HG02970 (cell line): ENCODE results near the gene RUVBL1.

Experiments
- ATAC-seq: cut with Tn5 transposase; IDR thresholded peaks from one replicate; pipeline ENCODE4 v1.9.1; 2021; ENCODE audit warnings: mild to moderate bottlenecking, moderate library complexity, moderate number of reproducible peaks; ENCODE audit not compliant: unreplicated experiment, low FRiP score

The RUVBL1 gene

GRCh38 chr3:128083980-128084674 lies 39.5 kb downstream of the RUVBL1 start:
- no peak for ATAC-seq

GRCh38 chr3:128083396-128083795 lies 40.2 kb downstream of the RUVBL1 start:
- no peak for ATAC-seq

GRCh38 chr3:128082546-128082945 lies 41.1 kb downstream of the RUVBL1 start:
- ATAC-seq, result no peak

- no peak for ATAC-seq
Observed at GRCh38 chr3:128081846-128082245, 41.8 kb downstream of the RUVBL1 start.

GRCh38 chr3:128081226-128081625 lies 42.4 kb downstream of the RUVBL1 start:
- no peak for ATAC-seq

- ATAC-seq, result no peak
Observed at GRCh38 chr3:128080323-128081080, 43.1 kb downstream of the RUVBL1 start.

- ATAC-seq, result no peak
Observed at GRCh38 chr3:128079823-128080222, 43.8 kb downstream of the RUVBL1 start.

GRCh38 chr3:128078875-128079274 lies 44.7 kb downstream of the RUVBL1 start:
- no peak for ATAC-seq

GRCh38 chr3:128078322-128078721 lies 45.3 kb downstream of the RUVBL1 start:
- ATAC-seq, result no peak

- no peak for ATAC-seq
Observed at GRCh38 chr3:128077665-128078064, 45.9 kb downstream of the RUVBL1 start.

- ATAC-seq, result no peak
Observed at GRCh38 chr3:128077202-128077624, 46.4 kb downstream of the RUVBL1 start.

GRCh38 chr3:128076483-128077201 lies 47.0 kb downstream of the RUVBL1 start:
- no peak for ATAC-seq

GRCh38 chr3:128075522-128076482 lies 47.8 kb downstream of the RUVBL1 start:
- no peak for ATAC-seq

- no peak for ATAC-seq
Observed at GRCh38 chr3:128074851-128075521, 48.6 kb downstream of the RUVBL1 start.

- no peak for ATAC-seq
Observed at GRCh38 chr3:128073807-128074206, 49.8 kb downstream of the RUVBL1 start.

GRCh38 chr3:128073185-128073725 lies 50.4 kb downstream of the RUVBL1 start:
- ATAC-seq, result no peak

GRCh38 chr3:128072454-128073184 lies 51.0 kb downstream of the RUVBL1 start:
- no peak for ATAC-seq

- ATAC-seq, result no peak
Observed at GRCh38 chr3:128071771-128072453, 51.7 kb downstream of the RUVBL1 start.
